Measurements from ENCODE around the gene CDH16.

Gene CDH16

GRCh38 chr16:66859397-66860068, 59.2 kb downstream of the CDH16 start:
- Histone ChIP-seq H3K4me1 (ENCODE audit: insufficient read depth, low read length) (no peaks in the 10 kb centered on the region), H3K27ac (ENCODE audit: low read depth, low read length) (no peak overlapping the region), H3K9me3 (ENCODE audit: insufficient read depth, low read depth, low read length) (no peaks in the 10 kb centered on the region), H3K9ac (ENCODE audit: low read depth, low read length) (no peak overlapping the region), H3K4me3 (ENCODE audit: low read length) (no peak overlapping the region), H3K27me3 (ENCODE audit: insufficient read depth, low read length) (no peaks in the 10 kb centered on the region), H3K36me3 (ENCODE audit: insufficient read depth, low read length) (no peaks in the 10 kb centered on the region)
- WGBS: 93% methylated on average over 3 of the region's 3 CpGs

DNA sequence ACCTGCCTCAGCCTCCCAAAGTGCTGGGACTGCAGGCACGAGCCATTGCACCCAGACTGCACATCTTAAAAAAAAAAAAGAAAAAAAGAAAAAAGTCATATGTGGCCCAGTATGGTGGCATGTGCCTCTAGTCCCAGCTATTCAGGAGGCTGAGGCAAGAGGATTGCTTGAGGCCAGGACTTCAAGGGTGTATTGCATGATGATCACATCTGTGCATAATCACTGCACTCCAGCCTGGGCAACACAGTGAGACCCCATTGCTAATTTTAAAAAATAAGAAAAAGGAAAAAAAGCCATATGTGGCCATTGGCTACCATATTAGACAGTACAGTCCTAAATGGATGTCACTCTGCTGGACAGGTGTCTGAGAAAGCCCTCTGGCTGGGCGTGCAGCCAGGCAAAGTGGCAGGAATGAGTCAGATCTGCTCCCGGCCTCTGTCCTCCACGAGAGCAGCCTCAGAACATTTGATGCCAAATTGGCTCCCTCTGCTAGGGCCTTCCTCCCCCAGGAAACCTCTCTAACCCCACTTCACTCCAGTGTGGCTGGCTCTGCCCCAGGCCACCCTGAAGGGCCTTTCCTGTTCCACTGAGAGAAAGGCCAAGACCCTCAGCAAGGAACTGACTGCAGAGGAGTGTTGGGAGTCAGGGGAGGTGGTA, 59.8 kb downstream of the CDH16 start:
- Histone ChIP-seq H3K4me1 (ENCODE audit: insufficient read depth, low read length) (no peaks in the 10 kb centered on the region), H3K27ac (ENCODE audit: low read depth, low read length) (no peak overlapping the region)
- 90% methylated on average over 4 of the region's 4 CpGs for WGBS

More for the DNA sequence above, 59.8 kb downstream of the CDH16 start:
- Histone ChIP-seq H3K27me3 (ENCODE audit: insufficient read depth, low read length) (no peaks in the 10 kb centered on the region), H3K9me3 (ENCODE audit: insufficient read depth, low read depth, low read length) (no peaks in the 10 kb centered on the region), H3K9ac (ENCODE audit: low read depth, low read length) (no peak overlapping the region), H3K36me3 (ENCODE audit: insufficient read depth, low read length) (no peaks in the 10 kb centered on the region), H3K4me3 (ENCODE audit: low read length) (no peak overlapping the region)

Measured in HUES64 (cell line).